Measurements from ENCODE around the gene SLC35F3. TPM values are rescaled to one million over a fixed set of nuclear protein-coding genes. Genes with fewer than 3 reads are reported as not detected.

The SLC35F3 gene
- total RNA-seq, 1 experiment from 2014 or later = 19.1 TPM

DNA sequence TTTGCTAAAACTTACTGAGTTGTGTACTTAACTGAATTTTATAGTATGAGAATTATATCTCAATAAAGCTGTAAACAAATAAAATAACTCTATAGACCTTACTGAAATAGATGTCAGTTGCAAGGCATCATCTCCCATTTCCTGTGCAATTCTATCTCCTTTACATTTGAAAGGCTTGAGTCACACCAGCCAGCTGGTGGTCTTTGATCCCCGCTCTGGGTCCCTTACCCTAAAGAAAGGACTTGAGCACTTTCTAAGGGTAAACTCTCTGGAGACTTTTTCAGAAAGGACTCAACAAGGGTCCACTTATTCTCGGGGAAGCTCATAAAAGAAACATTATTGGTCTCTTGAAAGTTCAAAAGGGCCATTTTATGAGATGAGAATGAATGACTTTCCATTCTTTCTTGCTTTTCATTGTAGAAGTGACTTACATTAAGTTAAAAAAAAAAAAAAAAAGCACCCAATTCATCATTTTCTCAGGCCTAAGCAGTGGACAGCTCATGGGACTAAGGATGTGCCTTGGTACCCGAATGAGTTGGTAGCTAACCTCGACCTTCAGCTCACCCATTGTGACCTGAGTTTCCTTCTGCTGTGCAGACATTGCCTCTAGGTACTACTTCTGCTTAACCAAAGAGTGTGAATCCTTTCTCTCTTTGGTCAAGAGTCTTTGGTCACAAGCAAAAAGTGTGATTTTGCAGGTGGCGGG, 321.8 kb downstream of the SLC35F3 start:
- POLR2A ChIA-PET = no interaction called here

GRCh38 chr1:234226819-234227165, 322.3 kb downstream of the SLC35F3 start:
- H3K27me3 ChIP-seq (ENCODE audit: control insufficient read depth, insufficient read depth, low read length) = no peaks in the 10 kb centered on the region
- ATAC-seq = no peak
- no peaks in the 10 kb centered on the region for H3K4me1 ChIP-seq (ENCODE audit: control insufficient read depth, insufficient read depth, low read length)
- TF ChIP-seq REST (IDR thresholded peaks at IDR 0.05; ENCODE audit: insufficient read depth in 1 of 2, low read depth in 2 of 2, low read length in 1 of 2) (no peak), SIN3A (IDR thresholded peaks at IDR 0.05; ENCODE audit: borderline replicate concordance, insufficient read depth, low read depth, low read length) (no peak), CTCF (IDR thresholded peaks at IDR 0.05) (no peak), POLR2AphosphoS5 (IDR thresholded peaks at IDR 0.05; ENCODE audit: low read depth, low read length) (no peak), TCF7L2 (IDR thresholded peaks at IDR 0.05; ENCODE audit: low read depth, low read length) (no peak)
- H3K36me3 ChIP-seq (ENCODE audit: control insufficient read depth, insufficient read depth, low read length) = no peaks in the 10 kb centered on the region
- DNase-seq (ENCODE audit: low read depth, low spot score) = no peak
- in situ Hi-C loops (cut with HindIII; ENCODE audit: low pct_unique_long_range_greater_than_20kb, low sequenced_read_pairs) (no loop called here), intact Hi-C loops (cut with micrococcal nuclease; ENCODE audit: unreplicated experiment) (no loop called here)
- POLR2A ChIA-PET = no interaction called here
- CTCF ChIA-PET = no interaction called here
- no TSS peak for BruUV-seq (replicated peaks)
- H3K27ac ChIP-seq (ENCODE audit: low read length) = no peak overlapping the region
- H3K9me3 ChIP-seq (ENCODE audit: control insufficient read depth, insufficient read depth, low read depth, low read length) = no peaks in the 10 kb centered on the region
- no peak overlapping the region for H3K4me3 ChIP-seq (ENCODE audit: low read depth in 2 of 2, low read length in 2 of 2)

More for the DNA sequence above, 321.8 kb downstream of the SLC35F3 start:
- Histone ChIP-seq H3K27me3 (ENCODE audit: control insufficient read depth, insufficient read depth, low read length) (no peaks in the 10 kb centered on the region), H3K4me1 (ENCODE audit: control insufficient read depth, insufficient read depth, low read length) (no peaks in the 10 kb centered on the region), H3K36me3 (ENCODE audit: control insufficient read depth, insufficient read depth, low read length) (no peaks in the 10 kb centered on the region), H3K9me3 (ENCODE audit: control insufficient read depth, insufficient read depth, low read depth, low read length) (no peaks in the 10 kb centered on the region), H3K27ac (ENCODE audit: low read length) (no peak overlapping the region), H3K4me3 (ENCODE audit: low read depth in 2 of 2, low read length in 2 of 2) (no peak overlapping the region)
- ATAC-seq (no peak), DNase-seq (ENCODE audit: low read depth, low spot score) (no peak)
- intact Hi-C loops (cut with micrococcal nuclease; ENCODE audit: unreplicated experiment) = no loop called here
- in situ Hi-C loops (cut with HindIII; ENCODE audit: low pct_unique_long_range_greater_than_20kb, low sequenced_read_pairs) = no loop called here
- BruUV-seq (replicated peaks) = no TSS peak
- CTCF ChIA-PET = no interaction called here
- TF ChIP-seq REST (IDR thresholded peaks at IDR 0.05; ENCODE audit: insufficient read depth in 1 of 2, low read depth in 2 of 2, low read length in 1 of 2) = no peak
- no peak for TF ChIP-seq CTCF (IDR thresholded peaks at IDR 0.05)
- TF ChIP-seq SIN3A (IDR thresholded peaks at IDR 0.05; ENCODE audit: borderline replicate concordance, insufficient read depth, low read depth, low read length) = no peak
- no peak for TF ChIP-seq POLR2AphosphoS5 (IDR thresholded peaks at IDR 0.05; ENCODE audit: low read depth, low read length)
- TF ChIP-seq TCF7L2 (IDR thresholded peaks at IDR 0.05; ENCODE audit: low read depth, low read length) = no peak
